Esophagus mucosa (tissue), 1 donor: Measurements from ENCODE around the gene S1PR3. TPM values are rescaled to one million over a fixed set of nuclear protein-coding genes. Genes with fewer than 3 reads are reported as not detected.

Experiments
- ATAC-seq: fragments of 200-7000 bp; cut with Tn5 transposase; one replicate; pipeline ENCODE4 v1.9.1; 2020
- total RNA-seq: library from RNA; stranded (reverse); gene quantifications from one replicate; pipeline ENCODE4 v1.2.4, GENCODE V29; 2023
- donor health status: DM: yes; HTN: yes; CAD: no.

The S1PR3 gene
- total RNA-seq, 1 donor from 2014 or later: 2.2 TPM

DNA sequence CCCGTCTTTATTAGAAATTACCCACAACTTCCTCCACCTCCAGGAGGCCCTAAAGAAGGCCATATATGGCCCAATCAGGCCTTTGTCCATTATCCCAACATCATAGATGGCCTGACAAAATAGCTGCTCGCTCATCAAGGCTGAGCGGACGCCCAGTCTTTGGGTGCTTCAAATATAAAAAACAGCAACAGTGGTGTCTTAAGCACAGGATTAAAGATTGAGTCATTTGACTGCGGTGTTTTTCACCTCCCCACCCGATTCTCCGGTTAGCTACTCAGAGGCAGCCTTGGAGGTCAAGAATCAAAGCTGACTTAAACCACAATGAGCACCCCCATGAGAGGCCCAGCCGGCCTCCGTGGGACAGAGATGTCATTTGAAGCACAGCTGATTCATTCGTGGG is 18.8 kb downstream of the S1PR3 start:
- ATAC-seq: no peak

DNA sequence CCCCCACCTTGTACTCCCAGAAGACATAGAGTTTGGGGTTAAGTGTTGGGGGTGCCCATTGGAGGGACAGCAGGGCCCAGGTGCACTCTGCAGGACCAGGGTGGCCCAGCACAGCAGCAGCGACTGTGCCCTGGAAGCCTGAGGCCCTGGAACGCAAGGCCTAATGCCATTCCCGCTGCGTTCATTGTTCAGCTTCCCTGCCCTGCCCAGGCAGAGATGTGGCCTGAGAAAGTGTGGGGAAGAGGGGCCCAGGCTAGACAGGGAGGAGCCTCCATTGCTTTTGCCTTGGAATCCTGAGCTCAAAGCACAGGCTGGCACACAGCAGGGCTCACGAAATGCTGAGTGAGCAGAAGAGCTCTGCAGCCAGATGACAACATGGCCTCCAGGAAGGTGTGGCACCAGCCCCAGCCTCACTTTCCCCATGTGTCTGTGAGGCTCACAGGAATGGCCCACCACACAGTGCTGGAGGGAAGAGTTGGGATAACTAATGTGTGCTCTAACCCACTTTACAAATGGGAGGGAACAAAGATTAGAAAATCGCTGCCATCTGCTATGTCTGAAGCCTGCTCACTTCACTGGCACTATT is 19.4 kb downstream of the S1PR3 start:
- ATAC-seq: no peak

DNA sequence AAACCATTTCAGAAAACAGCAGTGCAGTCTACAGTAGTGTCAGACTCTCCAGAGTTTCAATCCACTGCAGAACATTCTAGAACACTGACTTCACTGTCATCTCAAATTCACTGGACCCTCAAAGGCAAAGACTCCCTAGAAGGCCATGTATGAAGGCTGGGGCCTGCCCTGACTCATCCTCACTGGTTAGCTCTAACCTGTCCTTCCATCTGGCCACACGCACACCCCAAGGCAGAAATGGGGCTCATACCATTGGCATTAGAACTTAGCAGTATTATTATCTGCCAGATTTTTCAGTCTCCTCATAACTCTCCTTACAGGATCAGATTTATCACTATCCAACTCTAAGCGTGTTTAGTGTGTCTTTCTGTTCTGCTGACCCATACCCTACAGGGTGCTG is 20.4 kb downstream of the S1PR3 start:
- ATAC-seq: no peak

DNA sequence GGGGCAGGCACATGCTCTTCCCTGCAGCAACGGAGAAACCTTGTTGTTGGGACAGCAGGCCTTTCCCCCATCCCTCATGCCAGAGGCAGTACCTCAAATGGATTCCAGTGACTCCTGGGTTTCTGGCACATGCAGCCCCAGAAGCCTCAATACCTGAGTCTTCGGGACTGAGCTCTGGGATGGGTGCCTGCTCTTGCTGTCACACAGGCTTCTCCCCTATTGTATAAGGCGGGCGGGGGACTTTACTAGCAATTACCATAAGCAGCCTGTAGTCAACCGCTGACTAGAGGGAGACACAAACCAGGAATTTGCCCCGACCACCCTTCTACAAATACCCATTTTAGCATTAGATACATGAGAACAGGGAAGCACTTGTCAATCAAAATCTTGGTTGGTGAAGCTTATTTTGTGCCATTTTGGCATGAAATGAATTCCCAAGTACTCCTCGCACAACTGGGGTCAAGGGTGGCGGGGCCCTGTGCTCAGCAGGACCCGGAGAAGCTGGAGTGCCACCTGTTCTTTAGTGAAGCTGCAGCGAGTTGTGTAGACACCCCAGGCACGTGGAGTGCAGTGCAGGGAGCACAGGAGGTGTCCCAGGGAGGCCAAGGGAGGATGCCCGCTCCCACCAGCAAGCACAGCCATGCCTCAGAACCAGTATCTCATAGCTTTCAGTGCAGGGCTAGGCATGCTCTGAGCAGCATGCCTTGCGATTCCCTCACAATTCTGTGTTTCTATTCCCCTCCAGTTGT is 21.2 kb downstream of the S1PR3 start:
- no peak for ATAC-seq

DNA sequence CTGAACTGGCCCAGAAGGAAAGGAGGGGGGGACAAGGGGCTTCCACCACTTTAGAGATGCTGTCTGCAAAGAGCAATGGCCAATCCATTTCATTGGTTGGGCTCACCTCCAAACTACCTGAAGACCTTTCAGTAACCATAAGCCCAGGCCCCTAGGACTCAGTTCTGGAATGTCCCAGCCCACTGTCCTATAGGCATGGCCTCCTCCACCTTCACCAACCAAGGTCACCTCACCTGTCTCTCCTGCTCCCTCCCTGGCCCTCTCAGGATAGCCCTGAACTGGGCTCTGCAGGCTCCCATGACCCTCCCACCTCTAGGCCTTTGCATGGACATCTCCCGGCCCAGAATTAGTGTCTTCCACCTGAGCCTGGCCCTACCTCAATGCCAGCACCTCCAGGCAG is 22.4 kb downstream of the S1PR3 start:
- ATAC-seq: no peak

DNA sequence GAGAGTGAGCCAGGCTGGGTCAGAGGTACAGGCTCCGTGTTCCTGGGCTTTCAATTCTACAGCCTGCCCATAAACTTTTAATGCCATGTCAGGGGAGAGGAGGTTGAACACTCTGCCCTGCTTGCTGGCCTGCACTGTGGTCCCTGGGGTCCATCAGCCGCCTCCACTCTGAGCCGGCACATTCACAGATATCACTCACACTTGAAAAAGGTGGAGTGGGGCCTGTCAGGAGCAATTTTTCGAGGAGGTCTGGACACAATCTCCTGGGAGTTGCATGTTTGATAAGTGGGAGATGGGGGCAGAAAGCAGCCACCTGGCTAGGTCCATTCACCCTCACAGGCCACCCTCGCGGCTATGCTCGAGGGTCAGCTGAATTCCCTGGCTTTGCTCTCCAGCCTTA is 22.9 kb downstream of the S1PR3 start:
- no peak for ATAC-seq

DNA sequence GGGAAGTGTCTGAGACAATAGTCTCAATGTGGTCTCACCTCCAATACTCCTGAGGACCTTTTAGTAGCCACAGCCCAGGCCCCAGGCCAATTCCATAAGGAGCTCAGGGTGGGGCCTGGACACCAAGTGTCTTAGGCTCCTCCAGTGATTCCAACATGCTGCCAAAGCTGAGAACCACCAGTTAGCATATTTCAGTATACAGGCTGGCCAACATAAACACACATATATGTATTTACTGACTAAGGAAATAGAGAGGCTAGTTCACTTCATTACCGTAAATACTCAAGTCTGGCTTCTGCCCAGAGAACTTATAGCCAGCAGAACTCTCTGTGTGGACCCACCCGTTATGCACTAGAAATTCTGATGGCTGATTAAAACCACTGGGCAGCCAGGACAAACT is 24.1 kb downstream of the S1PR3 start:
- no peak for ATAC-seq

DNA sequence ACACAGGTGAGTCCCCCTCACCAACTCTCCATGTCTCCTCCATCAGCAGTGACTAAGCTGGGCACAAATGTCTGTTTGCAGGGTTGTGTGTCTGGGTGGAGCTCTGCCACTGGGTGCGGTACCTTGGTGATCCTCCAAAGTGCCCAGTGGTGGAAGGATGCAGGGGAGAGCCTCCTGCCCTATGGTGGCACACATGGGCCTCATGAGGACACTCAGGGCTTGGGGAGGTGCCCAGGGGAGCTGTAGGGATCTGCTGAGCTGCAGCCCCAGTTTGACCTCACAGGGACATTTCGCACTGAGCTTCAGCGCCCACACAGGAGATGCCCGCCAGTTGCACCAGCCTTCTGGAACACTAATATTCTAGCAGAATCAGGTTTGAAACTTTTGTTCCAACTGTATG is 29.5 kb downstream of the S1PR3 start:
- ATAC-seq: no peak

DNA sequence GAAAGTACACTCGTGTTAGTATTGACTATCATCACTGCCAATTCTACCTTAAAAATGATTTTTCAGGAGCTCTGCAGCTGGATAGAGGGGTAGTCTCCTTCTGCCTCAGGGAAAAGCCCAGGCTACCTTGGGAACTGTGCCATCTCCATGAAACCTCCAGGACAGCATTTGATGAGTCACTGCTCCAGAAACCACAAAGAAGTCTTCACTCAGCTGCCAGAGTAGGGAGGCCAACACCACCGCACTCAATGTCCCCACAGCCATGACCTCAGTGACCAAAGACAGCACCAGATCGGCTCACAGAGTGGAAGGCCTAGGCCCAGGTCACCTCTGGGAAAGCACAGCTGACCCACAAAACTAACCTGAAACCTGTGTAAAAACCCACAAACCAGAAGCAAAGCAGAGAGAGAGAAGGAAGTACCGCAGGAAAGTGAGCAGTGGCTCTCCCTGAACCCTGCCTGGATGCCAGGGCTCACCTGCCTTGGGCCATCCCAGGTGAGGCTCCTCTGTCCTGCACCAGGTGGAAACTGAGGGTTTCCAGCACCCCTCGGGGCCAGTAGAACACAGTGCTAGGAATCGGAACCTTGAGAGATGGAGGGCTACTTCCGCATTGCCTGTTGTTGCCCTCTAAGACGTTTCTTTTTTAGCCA is 30.0 kb downstream of the S1PR3 start:
- peak; percentile 51 for ATAC-seq

DNA sequence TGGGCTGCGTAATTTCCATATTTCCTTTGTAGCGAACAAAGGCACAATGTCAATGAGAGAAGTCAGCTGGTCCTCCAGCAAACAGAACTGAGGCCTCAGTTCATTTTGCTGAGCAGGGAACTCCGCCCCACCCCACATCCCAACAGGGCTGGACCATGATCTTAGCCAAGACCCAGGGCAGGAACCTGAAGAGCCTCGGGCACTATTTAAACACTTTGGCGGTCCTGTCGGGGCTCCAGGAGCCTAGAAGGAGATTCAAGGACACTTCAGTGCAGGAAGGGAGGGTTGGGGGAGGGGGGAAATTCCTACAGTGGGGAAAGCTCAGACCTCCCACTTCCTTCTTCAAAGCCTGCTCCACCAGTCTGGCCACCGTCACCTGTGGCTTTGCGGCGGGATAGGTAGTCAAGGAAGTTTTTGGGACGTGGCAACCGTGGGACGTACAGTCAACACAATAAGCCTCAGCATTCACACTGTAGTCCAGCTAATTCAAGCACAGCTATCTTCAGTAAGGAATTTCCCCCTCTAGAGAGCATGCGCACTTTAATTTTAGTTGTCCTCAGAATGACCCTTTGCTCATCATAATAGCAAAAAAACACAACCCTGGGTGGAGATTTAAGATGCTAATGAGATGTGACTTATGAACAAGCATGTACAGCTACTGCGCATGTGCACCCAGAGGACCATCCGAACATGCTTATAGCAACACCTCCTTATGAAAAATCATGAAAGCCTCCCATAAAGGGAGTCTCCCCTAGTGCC is 30.9 kb downstream of the S1PR3 start:
- ATAC-seq: peak; percentile 65

DNA sequence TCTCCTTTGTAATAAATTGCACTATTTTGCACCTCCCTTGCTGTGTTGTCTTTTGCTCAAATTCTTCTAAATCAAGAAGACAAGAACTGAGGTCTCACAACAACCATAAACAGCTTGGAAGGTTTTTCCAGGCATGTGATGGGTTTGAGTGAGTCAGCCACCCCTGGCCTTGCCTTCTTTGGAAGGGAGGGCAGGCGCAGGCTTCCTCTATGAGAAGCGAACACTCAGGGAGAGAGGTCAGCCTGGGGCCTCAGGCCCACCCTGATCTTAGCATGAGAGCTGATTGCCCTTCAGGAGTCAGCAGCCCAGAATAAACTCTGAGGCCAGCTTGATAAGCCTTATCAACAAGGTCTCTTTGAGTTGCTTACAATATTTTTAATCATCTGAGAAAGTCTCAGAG is 31.6 kb downstream of the S1PR3 start:
- no peak for ATAC-seq

DNA sequence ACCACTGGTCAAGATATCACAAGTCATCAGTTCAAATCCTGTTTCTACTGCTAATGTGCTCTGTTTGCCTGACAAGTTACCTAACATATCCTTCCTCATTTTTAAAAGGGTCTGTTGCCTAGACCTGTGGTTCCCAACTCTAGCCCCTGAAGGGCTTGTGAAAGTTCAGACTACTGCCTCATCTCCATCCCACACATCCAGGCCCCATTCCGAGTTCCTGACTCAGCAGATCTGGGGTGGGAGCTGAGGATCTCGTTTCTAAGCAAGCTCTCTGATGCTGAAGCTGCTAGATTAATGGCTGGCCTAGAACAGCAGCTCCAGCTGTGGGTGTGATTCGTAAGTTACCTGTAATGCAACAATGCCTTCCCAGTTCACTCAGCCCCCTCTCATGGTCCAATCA is 32.5 kb downstream of the S1PR3 start:
- ATAC-seq: no peak

DNA sequence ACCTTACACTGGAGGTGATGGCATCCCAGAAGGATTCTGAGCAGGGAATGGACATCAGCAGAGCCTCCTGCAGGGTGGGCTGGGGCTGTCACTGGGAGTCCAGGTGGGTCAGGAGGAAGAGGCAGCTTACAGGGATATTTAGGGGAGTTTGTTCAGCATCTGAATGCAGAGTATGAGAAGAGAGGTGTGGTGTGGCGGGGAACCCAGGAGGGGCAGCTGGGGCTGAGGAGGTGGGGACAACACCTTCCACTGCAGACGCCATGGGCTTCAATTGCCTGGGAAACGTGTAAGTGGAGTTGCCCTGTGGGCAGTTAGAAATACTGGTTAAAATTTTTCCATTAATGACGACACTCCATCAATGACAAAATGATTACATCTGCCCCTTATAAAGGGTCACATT is 33.5 kb downstream of the S1PR3 start:
- ATAC-seq: no peak

DNA sequence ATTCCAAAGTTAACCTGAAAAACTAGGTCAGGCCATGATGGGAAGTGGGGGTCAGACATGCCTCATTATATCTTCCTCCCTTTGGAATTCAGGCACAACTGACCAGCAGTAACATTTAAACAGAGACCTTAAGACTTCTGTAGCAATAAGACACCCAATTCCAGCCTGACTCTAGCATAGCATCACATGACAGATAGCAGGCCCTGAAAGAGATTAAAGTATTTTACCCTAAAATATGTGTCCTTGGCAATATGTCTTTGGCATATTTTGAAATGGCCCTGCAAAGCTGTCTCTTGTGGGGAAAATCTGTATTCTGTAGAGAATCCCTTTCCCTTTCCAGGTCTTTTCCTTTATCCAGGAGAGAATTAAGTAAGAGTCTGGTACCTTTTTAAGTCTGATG is 34.3 kb downstream of the S1PR3 start:
- ATAC-seq: no peak

DNA sequence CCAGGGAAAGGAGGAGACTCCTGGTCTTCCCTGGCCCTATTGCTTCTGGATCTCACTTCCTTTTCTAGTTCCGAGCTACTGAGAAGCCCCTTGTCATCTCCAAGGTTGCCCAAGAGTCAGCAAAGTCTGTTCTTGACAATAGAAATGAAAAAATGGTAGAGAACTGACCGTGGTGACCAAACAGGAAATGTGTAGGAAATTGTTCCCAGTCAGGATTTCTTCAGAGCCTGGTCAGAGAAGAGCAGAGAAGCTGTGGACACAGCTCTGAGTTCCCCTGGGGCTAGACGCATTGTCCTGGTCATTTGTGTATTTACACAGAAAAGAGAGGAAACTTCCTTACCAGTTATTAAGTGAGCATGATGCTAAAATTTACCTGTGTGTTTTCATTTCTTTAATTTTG is 35.6 kb downstream of the S1PR3 start:
- ATAC-seq: no peak

DNA sequence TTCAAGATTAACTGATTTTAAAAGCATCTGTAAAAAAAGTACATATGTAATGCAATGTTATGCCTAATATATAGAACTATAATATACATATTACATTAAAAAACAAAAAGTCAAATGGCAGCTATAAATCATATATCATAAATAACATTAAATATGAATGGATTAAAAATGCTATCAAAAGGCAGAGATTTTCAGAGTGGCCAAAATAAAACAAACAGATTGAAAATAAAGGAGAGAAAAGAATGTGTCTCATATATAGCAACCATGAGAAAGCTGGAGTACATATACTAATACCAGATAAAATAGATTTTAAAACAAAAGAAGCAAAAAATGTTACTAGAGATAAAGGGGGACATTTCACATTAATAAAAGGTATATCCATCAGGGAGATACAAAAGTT is 38.5 kb downstream of the S1PR3 start:
- ATAC-seq: no peak

DNA sequence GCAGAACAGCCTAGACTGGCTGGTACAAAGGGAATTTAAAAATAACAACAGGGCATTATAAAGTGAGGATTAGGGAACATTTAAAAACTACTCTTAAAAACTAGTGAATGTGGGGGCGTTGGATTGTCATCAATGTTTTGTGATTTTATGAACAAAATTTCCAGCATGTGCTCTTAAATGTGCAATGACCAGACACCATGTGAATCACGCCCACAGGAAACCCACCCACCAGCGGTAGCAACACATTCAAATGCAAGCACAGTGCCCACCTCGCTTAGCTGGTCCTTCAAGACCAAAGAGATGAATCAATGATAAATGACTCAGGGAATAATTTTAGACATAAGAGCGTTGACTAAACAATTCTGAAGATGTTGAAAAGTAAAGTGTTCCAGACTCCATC is 40.9 kb downstream of the S1PR3 start:
- no peak for ATAC-seq

DNA sequence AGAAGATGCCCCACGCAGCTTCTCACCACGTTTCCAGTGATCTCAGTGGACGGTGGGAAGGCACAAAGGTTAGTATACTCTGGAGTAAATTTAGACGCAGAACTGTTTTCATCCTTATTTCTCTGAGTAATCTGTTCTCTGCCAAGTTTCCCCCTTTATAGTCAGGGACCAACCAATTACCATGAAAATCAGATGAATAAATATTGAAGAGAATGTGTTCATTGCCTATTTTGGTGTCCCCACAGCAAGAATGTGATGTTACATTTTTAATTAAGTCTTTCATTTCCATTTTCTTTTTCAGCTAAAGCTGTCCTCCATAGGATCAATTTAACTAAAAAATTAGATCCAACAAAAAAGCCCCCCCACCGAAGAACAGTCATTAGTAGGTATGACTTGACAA is 41.4 kb downstream of the S1PR3 start:
- no peak for ATAC-seq

DNA sequence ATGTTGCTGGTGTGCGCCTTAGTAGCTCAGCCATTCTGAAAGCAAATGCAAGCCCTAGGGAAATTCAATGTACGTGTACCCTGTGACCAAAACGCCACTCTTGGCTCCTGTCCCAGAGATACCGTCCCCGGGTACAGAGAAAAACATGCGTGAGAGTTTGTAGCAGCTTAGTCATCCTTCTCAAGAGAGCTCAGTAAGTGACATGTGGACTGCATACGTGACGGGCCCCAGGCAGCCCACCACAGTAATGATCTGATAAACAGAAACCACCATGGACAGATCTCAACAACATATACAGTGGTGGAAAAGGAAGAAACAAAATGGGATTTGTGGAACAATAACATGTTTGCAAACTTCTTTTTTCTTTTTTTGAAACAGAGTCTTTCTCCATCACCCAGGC is 45.1 kb downstream of the S1PR3 start:
- ATAC-seq: no peak

DNA sequence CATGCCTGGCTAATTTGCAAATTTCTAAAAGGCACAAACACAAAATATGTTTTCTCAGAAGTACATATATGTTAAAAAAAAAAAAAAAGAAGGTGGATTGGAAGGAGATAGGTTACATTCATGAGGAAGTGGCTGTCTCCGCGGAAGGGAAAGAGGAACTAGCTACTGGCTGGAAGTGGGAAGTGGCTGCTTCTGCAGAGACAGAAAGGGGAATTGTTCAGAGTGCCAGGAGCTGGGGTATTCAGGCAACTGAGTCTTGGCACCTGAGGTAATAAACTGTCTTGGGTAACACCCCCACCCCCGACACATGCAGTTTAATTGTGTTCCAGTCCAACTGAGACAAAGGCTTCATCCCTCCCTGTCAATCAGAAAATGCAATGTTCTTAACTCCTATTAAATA is 45.6 kb downstream of the S1PR3 start:
- ATAC-seq: no peak

DNA sequence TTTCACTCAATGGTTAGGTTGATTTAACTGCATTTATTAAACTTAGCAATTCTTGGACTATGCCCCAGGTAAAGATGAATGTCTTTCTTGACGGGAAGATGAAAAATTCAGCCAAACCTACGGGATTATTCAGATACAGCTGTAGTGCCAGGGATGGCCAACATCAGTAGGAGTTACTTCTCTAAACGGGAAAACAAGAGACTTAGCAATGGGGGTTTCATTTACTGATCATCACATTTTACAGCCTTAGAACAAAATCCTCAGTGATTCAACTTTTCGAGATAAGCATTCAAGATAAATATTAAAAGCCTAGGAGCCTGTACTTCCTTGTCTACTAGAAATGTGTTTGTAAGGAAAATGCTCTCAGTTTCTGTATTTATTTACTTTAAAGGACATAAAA is 46.1 kb downstream of the S1PR3 start:
- ATAC-seq: no peak

DNA sequence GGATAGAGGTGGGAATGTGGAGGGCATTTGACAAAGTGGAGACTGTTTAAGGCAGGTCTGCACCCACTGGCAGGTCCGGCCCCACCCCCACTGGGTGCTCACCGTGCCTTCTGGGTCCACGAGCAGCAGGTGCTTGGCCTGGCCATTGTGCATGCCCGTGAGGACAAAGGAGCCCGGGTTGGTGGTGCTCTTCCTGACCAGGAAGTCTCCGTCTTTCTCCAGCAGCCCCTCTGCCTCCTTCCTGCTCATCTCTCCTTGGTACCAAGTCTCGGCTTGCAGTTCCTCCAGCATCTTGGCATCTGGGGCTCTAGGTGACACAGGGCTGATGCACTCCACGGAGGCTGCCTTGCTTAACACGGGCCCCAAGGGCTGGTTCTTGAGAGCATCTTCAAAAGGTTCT is 46.6 kb downstream of the S1PR3 start:
- no peak for ATAC-seq

DNA sequence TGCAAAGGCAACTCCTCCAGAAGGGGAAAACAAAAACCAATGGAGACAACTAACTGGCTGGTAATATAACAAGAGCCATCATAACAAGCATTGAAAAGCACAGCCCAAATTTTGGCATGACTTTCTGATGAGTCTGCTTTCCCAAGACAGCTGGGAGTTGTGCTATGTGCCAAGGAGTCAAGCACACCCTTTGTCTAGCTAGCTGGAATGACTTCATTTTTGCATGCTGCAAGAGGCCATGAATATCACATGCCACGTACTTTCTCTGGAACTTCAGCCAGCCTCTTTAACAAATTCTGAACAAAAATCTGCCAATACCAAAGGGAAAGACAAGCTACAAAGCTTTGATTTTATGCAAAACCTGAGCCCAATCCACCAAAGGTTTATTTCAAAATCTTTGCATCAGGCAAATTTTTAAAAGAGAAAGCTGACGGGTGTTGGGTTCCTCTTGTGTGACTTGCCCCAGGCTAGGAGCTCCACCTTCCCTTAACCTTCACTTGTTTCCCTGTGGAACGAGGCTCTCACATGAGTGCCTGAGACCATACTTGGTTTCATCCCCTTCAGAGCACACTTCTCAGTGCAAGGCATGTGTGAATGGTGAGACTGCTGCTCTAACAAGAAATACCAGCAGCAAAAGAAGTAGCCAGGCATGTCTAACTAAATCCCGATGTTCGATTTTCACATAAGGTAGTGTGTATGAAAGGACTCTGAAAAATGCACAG is 47.3 kb downstream of the S1PR3 start:
- ATAC-seq: peak; percentile 73
